WTC11 (cell line): ENCODE data around the gene CORO6.

ENCODE experiments used
- ELF4 ChIP-seq: sonication (generic); formaldehyde crosslinking; IDR thresholded peaks from 2 replicates; pipeline ENCODE4 v1.8.1; 2022; ENCODE audit warnings: low read depth, mild to moderate bottlenecking, moderate library complexity, missing genetic modification reagents
- EMX1 ChIP-seq: fragments of 250-450 bp; sonication (Bioruptor Pico); IDR thresholded peaks from 2 replicates; pipeline ENCODE4 v1.8.0; 2021; ENCODE audit warnings: mild to moderate bottlenecking
- ETV6 ChIP-seq: sonication (generic); formaldehyde crosslinking; IDR thresholded peaks from 2 replicates; pipeline ENCODE4 v1.8.1; 2022; ENCODE audit warnings: mild to moderate bottlenecking, missing genetic modification reagents
- FOXJ3 ChIP-seq: sonication (generic); formaldehyde crosslinking; IDR thresholded peaks from 2 replicates; pipeline ENCODE4 v1.9.0; 2021; ENCODE audit warnings: missing genetic modification reagents, mild to moderate bottlenecking, borderline replicate concordance
- NR2C2 ChIP-seq: sonication (generic); formaldehyde crosslinking; IDR thresholded peaks from 2 replicates; pipeline ENCODE4 v1.8.0; 2022; ENCODE audit warnings: mild to moderate bottlenecking, missing genetic modification reagents
- OVOL2 ChIP-seq: fragments of 250-450 bp; sonication (Bioruptor Pico); IDR thresholded peaks from 2 replicates; pipeline ENCODE4 v1.9.0; 2021; ENCODE audit warnings: mild to moderate bottlenecking, borderline replicate concordance
- SP1 ChIP-seq: sonication (generic); formaldehyde crosslinking; conservative IDR thresholded peaks from 2 replicates; pipeline ENCODE4 v1.8.1; 2022; ENCODE audit warnings: missing genetic modification reagents
- TCF7 ChIP-seq: sonication (generic); formaldehyde crosslinking; IDR thresholded peaks from 2 replicates; pipeline ENCODE4 v1.8.0; 2022; ENCODE audit warnings: mild to moderate bottlenecking, low read depth, missing genetic modification reagents, moderate library complexity
- TEAD4 ChIP-seq: sonication (generic); formaldehyde crosslinking; IDR thresholded peaks from 2 replicates; pipeline ENCODE4 v1.8.0; 2022; ENCODE audit warnings: mild to moderate bottlenecking, missing genetic modification reagents
- TF ChIP-seq, protein P1 (sequence below): fragments of 200-600 bp; IDR thresholded peaks from 2 replicates; pipeline ENCODE4 v1.8.0; 2022; ENCODE audit warnings: antibody characterized with exemption

DNA sequence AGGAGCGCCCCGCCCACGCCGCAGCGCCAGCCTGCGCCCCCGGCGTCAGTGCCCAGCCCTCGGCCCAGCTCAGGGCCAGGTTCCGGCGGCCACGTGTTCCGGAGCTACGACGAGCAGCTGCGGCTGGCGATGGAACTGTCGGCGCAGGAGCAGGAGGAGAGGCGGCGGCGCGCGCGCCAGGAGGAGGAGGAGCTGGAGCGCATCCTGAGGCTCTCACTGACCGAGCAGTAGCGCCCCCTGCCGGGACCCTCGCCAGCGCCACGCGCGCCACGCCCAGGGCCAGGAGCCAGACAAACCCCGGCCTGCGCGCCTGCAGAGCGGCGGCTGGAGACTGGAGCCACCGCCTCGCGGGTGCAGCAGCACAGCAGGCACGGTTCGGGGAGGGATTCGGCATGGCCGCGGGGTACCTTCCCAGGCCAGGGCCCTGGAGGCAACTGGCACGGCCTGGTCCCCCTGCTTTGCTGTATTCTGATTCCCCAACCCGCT, 9.3 kb downstream of the CORO6 start:
- no peak for TF ChIP-seq NR2C2 (CRISPR knock-in tag)
- TF ChIP-seq FOXJ3 (CRISPR knock-in tag): no peak
- TF ChIP-seq, protein P1, sequence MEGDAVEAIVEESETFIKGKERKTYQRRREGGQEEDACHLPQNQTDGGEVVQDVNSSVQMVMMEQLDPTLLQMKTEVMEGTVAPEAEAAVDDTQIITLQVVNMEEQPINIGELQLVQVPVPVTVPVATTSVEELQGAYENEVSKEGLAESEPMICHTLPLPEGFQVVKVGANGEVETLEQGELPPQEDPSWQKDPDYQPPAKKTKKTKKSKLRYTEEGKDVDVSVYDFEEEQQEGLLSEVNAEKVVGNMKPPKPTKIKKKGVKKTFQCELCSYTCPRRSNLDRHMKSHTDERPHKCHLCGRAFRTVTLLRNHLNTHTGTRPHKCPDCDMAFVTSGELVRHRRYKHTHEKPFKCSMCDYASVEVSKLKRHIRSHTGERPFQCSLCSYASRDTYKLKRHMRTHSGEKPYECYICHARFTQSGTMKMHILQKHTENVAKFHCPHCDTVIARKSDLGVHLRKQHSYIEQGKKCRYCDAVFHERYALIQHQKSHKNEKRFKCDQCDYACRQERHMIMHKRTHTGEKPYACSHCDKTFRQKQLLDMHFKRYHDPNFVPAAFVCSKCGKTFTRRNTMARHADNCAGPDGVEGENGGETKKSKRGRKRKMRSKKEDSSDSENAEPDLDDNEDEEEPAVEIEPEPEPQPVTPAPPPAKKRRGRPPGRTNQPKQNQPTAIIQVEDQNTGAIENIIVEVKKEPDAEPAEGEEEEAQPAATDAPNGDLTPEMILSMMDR: peak; percentile 85
- peak; percentile 80 for TF ChIP-seq SP1 (CRISPR knock-in tag)
- peak; percentile 91; the same call in 1 of the 2 replicates for TF ChIP-seq TCF7 (CRISPR knock-in tag)
- no peak; the same call in 1 of the 2 replicates for TF ChIP-seq ELF4 (CRISPR knock-in tag)
- 0 out of 2 replicates have a peak, but pooled peaks have one; percentile 60 for TF ChIP-seq EMX1 (CRISPR knock-in tag)
- TF ChIP-seq ETV6 (CRISPR knock-in tag): peak; percentile 98
- TF ChIP-seq TEAD4 (CRISPR knock-in tag): peak; percentile 20; the same call in 1 of the 2 replicates
- no peak for TF ChIP-seq OVOL2
